ENCODE measurements around the gene IRF2BPL. TPM values are rescaled to one million over a fixed set of nuclear protein-coding genes. Genes with fewer than 3 reads are reported as not detected.

IRF2BPL gene
- total and polyA plus RNA-seq, 2 of the 8 experiments (the other 6 are each of a cell fraction or from before 2014, with no cell fraction given): 18.8 to 57.0 TPM

DNA sequence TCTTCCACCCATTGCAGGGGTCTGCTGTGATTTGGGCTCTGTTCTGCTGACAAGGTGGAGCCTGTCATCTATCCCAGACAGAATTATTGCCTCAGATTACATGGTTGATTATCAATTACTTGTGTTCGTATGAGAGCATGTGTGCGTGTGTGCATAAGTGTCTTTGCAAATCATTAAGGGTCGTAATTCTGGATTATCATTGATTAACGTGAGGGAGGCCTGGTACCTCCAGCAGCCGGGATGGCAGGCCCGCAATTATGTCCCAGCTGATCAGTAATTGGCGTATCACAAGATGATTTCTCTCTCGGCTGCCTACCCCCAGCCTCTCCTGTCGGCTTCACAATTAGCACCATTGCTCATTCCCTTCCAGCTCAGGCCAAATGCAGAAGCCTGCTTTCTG lies 29.6 kb upstream of the IRF2BPL start (continued):
- TF ChIP-seq EZH2 (IDR thresholded peaks at IDR 0.05; ENCODE audit: low read depth, low read length, severe bottlenecking) (no peak), CBX5 (IDR thresholded peaks at IDR 0.05; ENCODE audit: low read depth, low read length) (no peak), YY1 (IDR thresholded peaks at IDR 0.05; ENCODE audit: low read depth, low read length) (no peak), RAD21 (IDR thresholded peaks at IDR 0.05 in 1 of 2, conservative IDR thresholded peaks at IDR 0.05 in 1 of 2; ENCODE audit: low read depth in 2 of 2, low read length in 2 of 2) (no peak), PHF8 (conservative IDR thresholded peaks at IDR 0.05; ENCODE audit: low read depth, low read length) (no peak), TBP (IDR thresholded peaks at IDR 0.05; ENCODE audit: low read depth, low read length) (no peak)
